ENCODE data around the gene CLEC12A.
"Not testable (repeated sequence)": the region's sequence is repeated elsewhere in the genome, so short reads cannot be mapped to it uniquely, and the experiment has no call there.

Gene CLEC12A

DNA sequence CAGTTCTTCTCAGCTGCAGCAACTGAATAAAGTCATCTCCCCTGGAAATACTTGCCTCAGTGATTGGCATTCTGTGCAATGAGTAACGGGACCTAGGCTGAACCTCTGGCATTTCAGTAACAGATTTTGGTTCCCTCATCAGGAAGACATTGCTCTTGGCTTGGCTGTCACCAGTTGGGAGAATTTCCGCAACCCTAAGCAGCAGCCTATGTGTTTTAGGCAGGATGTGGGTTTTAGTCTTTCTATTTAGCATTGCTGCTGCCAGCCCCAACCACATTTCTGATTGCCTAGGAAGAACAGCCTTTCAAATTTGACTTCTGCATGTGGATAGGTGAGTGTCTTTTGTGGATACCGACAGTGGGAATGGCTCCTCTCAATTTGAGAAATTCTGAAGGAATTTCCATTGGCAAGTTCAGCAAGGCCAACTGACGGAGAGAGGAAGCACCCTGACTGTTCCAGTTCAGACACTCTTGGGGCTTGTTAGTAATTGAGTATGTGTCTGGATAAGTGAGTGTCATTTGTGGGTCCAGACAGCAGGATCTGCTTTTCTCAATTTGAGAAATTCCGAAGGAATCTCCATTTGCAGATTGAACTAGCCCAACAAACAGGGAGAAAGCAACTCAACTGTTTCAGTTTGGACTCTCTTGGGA, 20.1 kb upstream of the CLEC12A start:
- no peak overlapping the region for H2AFZ ChIP-seq (ENCODE audit: low read depth)

DNA sequence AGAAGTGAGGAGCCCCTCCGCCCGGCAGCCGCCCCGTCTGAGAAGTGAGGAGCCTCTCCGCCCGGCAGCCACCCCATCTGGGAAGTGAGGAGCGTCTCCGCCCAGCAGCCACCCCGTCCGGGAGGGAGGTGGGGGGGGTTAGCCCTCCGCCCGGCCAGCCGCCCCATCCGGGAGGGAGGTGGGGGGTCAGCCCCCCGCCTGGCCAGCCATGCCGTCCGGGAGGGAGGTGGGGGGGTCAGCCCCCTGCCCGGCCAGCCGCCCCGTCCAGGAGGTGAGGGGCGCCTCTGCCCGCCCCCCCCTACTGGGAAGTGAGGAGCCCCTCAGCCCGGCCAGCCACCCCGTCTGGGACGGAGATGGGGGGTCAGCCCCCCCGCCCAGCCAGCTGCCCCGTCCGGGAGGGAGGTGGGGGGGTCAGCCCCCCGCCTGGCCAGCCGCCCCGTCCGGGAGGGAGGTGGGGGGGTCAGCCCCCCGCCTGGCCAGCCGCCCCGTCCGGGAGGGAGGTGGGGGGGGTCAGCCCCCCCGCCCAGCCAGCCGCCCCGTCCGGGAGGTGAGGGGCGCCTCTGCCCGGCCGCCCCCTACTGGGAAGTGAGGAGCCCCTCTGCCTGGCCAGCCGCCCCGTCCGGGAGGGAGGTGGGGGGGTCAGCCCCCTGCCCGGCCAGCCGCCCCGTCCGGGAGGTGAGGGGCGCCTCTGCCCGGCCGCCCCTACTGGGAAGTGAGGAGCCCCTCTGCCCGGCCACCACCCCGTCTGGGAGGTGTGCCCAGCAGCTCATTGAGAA, 18.1 kb upstream of the CLEC12A start:
- H3K36me3 ChIP-seq (ENCODE audit: insufficient read depth); H3K4me3 ChIP-seq (IDR thresholded peaks at IDR 0.05; ENCODE audit: insufficient read depth, low read depth, low read length); H3K4me1 ChIP-seq (ENCODE audit: low read depth, poor library complexity, severe bottlenecking); H4K20me1 ChIP-seq (ENCODE audit: insufficient read depth); H3K4me2 ChIP-seq; H2AFZ ChIP-seq (ENCODE audit: low read depth); H3K27ac ChIP-seq; H3K9ac ChIP-seq; H3K79me2 ChIP-seq (ENCODE audit: insufficient read depth, low read depth); H3K27me3 ChIP-seq (ENCODE audit: insufficient read depth, low read depth): not testable (repeated sequence)

More for the DNA sequence above, 20.1 kb upstream of the CLEC12A start:
- H3K36me3 ChIP-seq (ENCODE audit: insufficient read depth) = no peaks in the 10 kb centered on the region
- no peaks in the 10 kb centered on the region for H3K27me3 ChIP-seq (ENCODE audit: insufficient read depth, low read depth)
- H3K4me1 ChIP-seq (ENCODE audit: low read depth, poor library complexity, severe bottlenecking) = peaks cover 6% of the 10 kb centered on the region
- TF ChIP-seq, protein P1, sequence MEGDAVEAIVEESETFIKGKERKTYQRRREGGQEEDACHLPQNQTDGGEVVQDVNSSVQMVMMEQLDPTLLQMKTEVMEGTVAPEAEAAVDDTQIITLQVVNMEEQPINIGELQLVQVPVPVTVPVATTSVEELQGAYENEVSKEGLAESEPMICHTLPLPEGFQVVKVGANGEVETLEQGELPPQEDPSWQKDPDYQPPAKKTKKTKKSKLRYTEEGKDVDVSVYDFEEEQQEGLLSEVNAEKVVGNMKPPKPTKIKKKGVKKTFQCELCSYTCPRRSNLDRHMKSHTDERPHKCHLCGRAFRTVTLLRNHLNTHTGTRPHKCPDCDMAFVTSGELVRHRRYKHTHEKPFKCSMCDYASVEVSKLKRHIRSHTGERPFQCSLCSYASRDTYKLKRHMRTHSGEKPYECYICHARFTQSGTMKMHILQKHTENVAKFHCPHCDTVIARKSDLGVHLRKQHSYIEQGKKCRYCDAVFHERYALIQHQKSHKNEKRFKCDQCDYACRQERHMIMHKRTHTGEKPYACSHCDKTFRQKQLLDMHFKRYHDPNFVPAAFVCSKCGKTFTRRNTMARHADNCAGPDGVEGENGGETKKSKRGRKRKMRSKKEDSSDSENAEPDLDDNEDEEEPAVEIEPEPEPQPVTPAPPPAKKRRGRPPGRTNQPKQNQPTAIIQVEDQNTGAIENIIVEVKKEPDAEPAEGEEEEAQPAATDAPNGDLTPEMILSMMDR (conservative IDR thresholded peaks at IDR 0.05; ENCODE audit: low read depth, low read length) = no peak
- H3K27ac ChIP-seq = no peak overlapping the region
- H3K79me2 ChIP-seq (ENCODE audit: insufficient read depth, low read depth) = no peaks in the 10 kb centered on the region
- H3K9ac ChIP-seq = no peak overlapping the region
- no peak overlapping the region for H3K4me3 ChIP-seq (IDR thresholded peaks at IDR 0.05; ENCODE audit: insufficient read depth, low read depth, low read length)
- H3K4me2 ChIP-seq = no peak overlapping the region
- no peaks in the 10 kb centered on the region for H4K20me1 ChIP-seq (ENCODE audit: insufficient read depth)

DNA sequence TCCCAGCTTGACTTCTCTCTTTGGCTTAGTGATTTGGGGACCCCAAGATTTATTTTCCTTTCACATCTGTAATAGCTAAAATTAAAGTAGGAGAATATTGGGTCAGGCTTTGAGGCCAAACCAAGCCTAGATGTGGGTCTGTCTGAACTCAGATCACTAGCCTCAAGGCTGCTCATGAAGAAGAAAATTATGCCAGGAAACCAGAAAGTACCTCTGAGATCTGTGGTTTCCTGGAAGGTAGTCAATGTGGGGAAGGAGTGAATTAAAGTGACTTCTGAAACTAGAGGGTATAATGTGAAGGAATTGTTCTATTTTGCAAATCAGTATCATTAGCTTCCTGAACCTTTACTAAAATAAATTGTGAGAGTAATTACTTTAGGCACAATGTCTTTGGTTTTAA, 13.4 kb upstream of the CLEC12A start:
- H2AFZ ChIP-seq (ENCODE audit: low read depth) = no peak overlapping the region
- H3K79me2 ChIP-seq (ENCODE audit: insufficient read depth, low read depth) = no peaks in the 10 kb centered on the region
- H3K27me3 ChIP-seq (ENCODE audit: insufficient read depth, low read depth) = no peaks in the 10 kb centered on the region
- H3K9ac ChIP-seq = no peak overlapping the region
- no peak overlapping the region for H3K4me2 ChIP-seq
- TF ChIP-seq, protein P1 (conservative IDR thresholded peaks at IDR 0.05; ENCODE audit: low read depth, low read length) = no peak
- no peak overlapping the region for H3K27ac ChIP-seq
- H3K4me1 ChIP-seq (ENCODE audit: low read depth, poor library complexity, severe bottlenecking) = peaks cover 3% of the 10 kb centered on the region
- H3K36me3 ChIP-seq (ENCODE audit: insufficient read depth) = no peaks in the 10 kb centered on the region; the same call in 1 of the 2 replicates
- no peaks in the 10 kb centered on the region for H4K20me1 ChIP-seq (ENCODE audit: insufficient read depth)
- no peak overlapping the region for H3K4me3 ChIP-seq (IDR thresholded peaks at IDR 0.05; ENCODE audit: insufficient read depth, low read depth, low read length)

DNA sequence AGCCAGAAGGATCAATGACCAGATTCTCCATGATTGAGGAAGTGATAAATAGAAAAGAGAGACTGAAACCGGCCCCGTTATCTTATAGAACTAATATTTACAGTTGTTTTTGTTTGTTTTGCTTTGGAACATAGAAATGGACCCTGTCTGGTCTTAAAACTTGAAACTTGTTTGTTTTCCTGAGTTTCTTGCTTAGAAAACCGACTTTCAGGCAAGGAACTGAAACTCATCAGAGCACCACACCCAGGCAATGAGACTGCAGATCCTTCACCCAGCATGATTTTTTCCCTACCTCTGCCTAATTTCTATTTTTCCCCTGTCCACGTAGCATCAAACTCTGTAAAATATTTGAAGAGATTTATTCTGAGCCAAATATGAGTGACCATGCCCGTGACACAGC, 10.6 kb upstream of the CLEC12A start:
- no peaks in the 10 kb centered on the region for H3K27me3 ChIP-seq (ENCODE audit: insufficient read depth, low read depth)
- no peak overlapping the region for H3K9ac ChIP-seq
- H3K27ac ChIP-seq = no peak overlapping the region
- no peaks in the 10 kb centered on the region for H3K79me2 ChIP-seq (ENCODE audit: insufficient read depth, low read depth)
- peaks cover 3% of the 10 kb centered on the region for H3K4me1 ChIP-seq (ENCODE audit: low read depth, poor library complexity, severe bottlenecking)
- H3K36me3 ChIP-seq (ENCODE audit: insufficient read depth) = no peaks in the 10 kb centered on the region; the same call in 1 of the 2 replicates
- H2AFZ ChIP-seq (ENCODE audit: low read depth) = no peak overlapping the region
- H4K20me1 ChIP-seq (ENCODE audit: insufficient read depth) = no peaks in the 10 kb centered on the region
- H3K4me2 ChIP-seq = no peak overlapping the region
- no peak overlapping the region for H3K4me3 ChIP-seq (IDR thresholded peaks at IDR 0.05; ENCODE audit: insufficient read depth, low read depth, low read length)
- TF ChIP-seq, protein P1 (conservative IDR thresholded peaks at IDR 0.05; ENCODE audit: low read depth, low read length) = no peak

DNA sequence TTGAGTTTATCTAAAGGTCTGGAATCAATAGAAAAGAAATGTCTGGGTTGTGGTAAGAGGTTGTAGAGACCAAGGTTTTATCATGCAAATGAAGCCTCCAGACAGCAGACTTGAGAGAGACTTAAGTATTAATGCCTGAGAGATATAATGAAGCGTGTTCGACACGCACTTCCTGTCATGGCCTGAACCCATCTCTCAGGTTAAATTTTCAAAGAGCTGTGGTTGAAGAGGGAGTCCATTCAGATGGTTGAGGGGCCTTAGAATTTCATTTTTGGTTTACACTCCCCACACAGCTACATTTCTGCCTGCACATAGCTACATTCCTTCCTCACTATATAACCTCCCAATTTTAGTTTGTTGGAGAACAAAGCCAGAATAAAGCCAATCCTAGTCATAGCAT, 10.1 kb upstream of the CLEC12A start:
- Histone ChIP-seq H3K36me3 (ENCODE audit: insufficient read depth) (no peaks in the 10 kb centered on the region; the same call in 1 of the 2 replicates), H3K9ac (no peak overlapping the region), H3K4me3 (IDR thresholded peaks at IDR 0.05; ENCODE audit: insufficient read depth, low read depth, low read length) (no peak overlapping the region), H2AFZ (ENCODE audit: low read depth) (no peak overlapping the region), H3K79me2 (ENCODE audit: insufficient read depth, low read depth) (no peaks in the 10 kb centered on the region), H3K4me1 (ENCODE audit: low read depth, poor library complexity, severe bottlenecking) (peaks cover 3% of the 10 kb centered on the region), H3K27me3 (ENCODE audit: insufficient read depth, low read depth) (no peaks in the 10 kb centered on the region), H3K27ac (no peak overlapping the region), H4K20me1 (ENCODE audit: insufficient read depth) (no peaks in the 10 kb centered on the region), H3K4me2 (no peak overlapping the region)
- TF ChIP-seq, protein P1 (conservative IDR thresholded peaks at IDR 0.05; ENCODE audit: low read depth, low read length) = no peak

Data from KMS-11 (cell line).